HepG2 (cell line): ENCODE results near the gene NOS1AP. TPM values are rescaled to one million over a fixed set of nuclear protein-coding genes. Genes with fewer than 3 reads are reported as not detected.
A peak's percentile ranks its signal among the peaks of the same experiment; 100 is the strongest.

Experiments used
- CTCF ChIP-seq: sonication (generic); formaldehyde crosslinking; IDR thresholded peaks from 2 replicates; pipeline ENCODE4 v1.5.0; 2020; ENCODE audit warnings: mild to moderate bottlenecking, missing genetic modification reagents, moderate library complexity
- DMTF1 ChIP-seq: sonication (generic); formaldehyde crosslinking; IDR thresholded peaks from 2 replicates; pipeline ENCODE4 v1.4.0; 2020; ENCODE audit warnings: mild to moderate bottlenecking, missing genetic modification reagents
- HOMEZ ChIP-seq: IDR thresholded peaks from 2 replicates; pipeline ENCODE4 v1.6.1; 2016; ENCODE audit warnings: low read depth
- KLF12 ChIP-seq: sonication (generic); formaldehyde crosslinking; IDR thresholded peaks from 2 replicates; pipeline ENCODE4 v1.4.0; 2020; ENCODE audit warnings: missing genetic modification reagents, borderline replicate concordance
- MYC ChIP-seq: sonication (generic); formaldehyde crosslinking; IDR thresholded peaks from 2 replicates; pipeline ENCODE4 v1.9.0; 2021; ENCODE audit warnings: missing genetic modification reagents, borderline replicate concordance
- NFYC ChIP-seq: IDR thresholded peaks from 2 replicates; pipeline ENCODE4 v1.6.1; 2016; ENCODE audit warnings: missing genetic modification reagents, missing compliant biosample characterization
- POGZ ChIP-seq: sonication (generic); formaldehyde crosslinking; IDR thresholded peaks from 2 replicates; pipeline ENCODE4 v1.4.0; 2020; ENCODE audit warnings: mild to moderate bottlenecking, missing genetic modification reagents
- SAP130 ChIP-seq: IDR thresholded peaks from 2 replicates; pipeline ENCODE4 v1.6.1; 2016; ENCODE audit warnings: low read depth
- SKIL ChIP-seq: sonication (generic); formaldehyde crosslinking; IDR thresholded peaks from 2 replicates; pipeline ENCODE4 v1.8.0; 2022; ENCODE audit warnings: missing genetic modification reagents, mild to moderate bottlenecking, moderate library complexity, borderline replicate concordance
- TEAD3 ChIP-seq: optimal IDR thresholded peaks from 2 replicates; pipeline ENCODE3; 2016; ENCODE audit warnings: borderline replicate concordance
- TFE3 ChIP-seq: IDR thresholded peaks from 2 replicates; pipeline ENCODE4 v1.6.1; 2016
- ZBTB37 ChIP-seq: sonication (generic); formaldehyde crosslinking; IDR thresholded peaks from 2 replicates; pipeline ENCODE4 v1.4.0; 2020; ENCODE audit warnings: mild to moderate bottlenecking, missing genetic modification reagents
- ZNF235 ChIP-seq: sonication (generic); formaldehyde crosslinking; IDR thresholded peaks from 2 replicates; pipeline ENCODE4 v1.8.1; 2023; ENCODE audit warnings: mild to moderate bottlenecking, missing genetic modification reagents, borderline replicate concordance
- ZNF414 ChIP-seq: sonication (generic); formaldehyde crosslinking; IDR thresholded peaks from 2 replicates; pipeline ENCODE4 v1.5.0; 2020; ENCODE audit warnings: missing genetic modification reagents
- ZNF597 ChIP-seq: sonication (generic); formaldehyde crosslinking; IDR thresholded peaks from 2 replicates; pipeline ENCODE4 v1.5.0; 2020; ENCODE audit warnings: missing genetic modification reagents
- ZNF766 ChIP-seq: sonication (generic); formaldehyde crosslinking; IDR thresholded peaks from 2 replicates; pipeline ENCODE4 v1.5.0; 2020; ENCODE audit warnings: missing genetic modification reagents, borderline replicate concordance
- polyA plus RNA-seq, 8 experiments: library from polyadenylated mRNA; depleted of rRNA in 3 of 8; stranded (reverse) in 7 of 8; unstranded in 1 of 8; fragments of >200 nt; fragmentation: Illumina TruSeq in 4 of 8; extraction: Trizol in 4 of 8; gene quantifications; 2 replicates each; pipeline versions ENCODE4 v1.2.1 to v1.2.3, GENCODE V29; 2011 to 2016; ENCODE audit warnings: low read depth in 4 of 8, missing spikeins in 1 of 8, mixed read lengths in 1 of 8; ENCODE audit not compliant: insufficient read depth in 1 of 8
- total RNA-seq, 5 experiments: library from RNA; depleted of rRNA; stranded (reverse); fragments of >200 nt; fragmentation: Illumina TruSeq; extraction: Trizol; gene quantifications; 2 replicates each; pipeline ENCODE4 v1.2.3, GENCODE V29; 2016; ENCODE audit warnings: low read depth in 1 of 5

NOS1AP gene
- total and polyA plus RNA-seq, 2 of the 13 experiments (the other 11 are each of a cell fraction or from before 2014, with no cell fraction given) = 2.0 to 3.3 TPM

GRCh38 chr1:162070094-162070748 is 730 bp downstream of the NOS1AP start (continued):
- TF ChIP-seq ZBTB37 (CRISPR knock-in tag) = no peak
- TF ChIP-seq POGZ (CRISPR knock-in tag) = no peak
- no peak for TF ChIP-seq ZNF414 (CRISPR knock-in tag)
- TF ChIP-seq ZNF766 (CRISPR knock-in tag) = no peak
- no peak for TF ChIP-seq SKIL
- TF ChIP-seq SAP130 (CRISPR knock-in tag) = 0 out of 2 replicates have a peak, but pooled peaks have one; percentile 4
- no peak for TF ChIP-seq NFYC (CRISPR knock-in tag)
- peak; percentile 87 for TF ChIP-seq ZNF235 (CRISPR knock-in tag)
- no peak for TF ChIP-seq KLF12 (CRISPR knock-in tag)
- TF ChIP-seq DMTF1 = no peak
- no peak for TF ChIP-seq ZNF597 (CRISPR knock-in tag)
- TF ChIP-seq TFE3 (CRISPR knock-in tag) = no peak
- no peak for TF ChIP-seq CTCF (CRISPR knock-in tag)
- no peak for TF ChIP-seq TEAD3 (CRISPR knock-in tag)
- TF ChIP-seq MYC (CRISPR knock-in tag) = no peak
- TF ChIP-seq HOMEZ (CRISPR knock-in tag) = no peak
